CD4-positive, alpha-beta T cell treated with Interleukin-10 for 1 hour (primary cell): ENCODE measurements around the gene HTD2.

Experiments
- DNase-seq: peaks from one replicate; pipeline ENCODE4 v3.0.0-alpha.2; 2020

The HTD2 gene

GRCh38 chr3:58358808-58359207, 52.5 kb downstream of the HTD2 start:
- DNase-seq: no peak

DNA sequence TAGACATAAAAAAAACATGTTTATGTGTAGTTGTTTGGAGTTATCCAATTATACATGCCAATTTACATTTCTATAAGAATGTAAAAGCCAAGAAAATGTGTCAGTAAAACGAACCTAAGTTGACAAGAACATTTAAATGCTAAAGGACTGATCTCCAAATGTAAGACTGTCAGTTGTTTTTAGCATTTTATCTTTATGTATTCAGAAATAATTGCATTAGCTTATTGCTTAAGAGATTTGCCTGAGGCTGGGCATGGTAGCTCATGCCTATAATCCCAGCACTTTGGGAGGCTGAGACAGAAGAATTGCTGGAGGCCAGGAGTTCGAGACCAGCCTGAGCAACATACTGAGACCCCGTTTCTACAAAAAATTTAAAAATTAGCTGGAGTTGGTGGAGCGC, 53.3 kb downstream of the HTD2 start:
- DNase-seq: no peak

GRCh38 chr3:58361866-58362265, 55.5 kb downstream of the HTD2 start:
- no peak for DNase-seq

DNA sequence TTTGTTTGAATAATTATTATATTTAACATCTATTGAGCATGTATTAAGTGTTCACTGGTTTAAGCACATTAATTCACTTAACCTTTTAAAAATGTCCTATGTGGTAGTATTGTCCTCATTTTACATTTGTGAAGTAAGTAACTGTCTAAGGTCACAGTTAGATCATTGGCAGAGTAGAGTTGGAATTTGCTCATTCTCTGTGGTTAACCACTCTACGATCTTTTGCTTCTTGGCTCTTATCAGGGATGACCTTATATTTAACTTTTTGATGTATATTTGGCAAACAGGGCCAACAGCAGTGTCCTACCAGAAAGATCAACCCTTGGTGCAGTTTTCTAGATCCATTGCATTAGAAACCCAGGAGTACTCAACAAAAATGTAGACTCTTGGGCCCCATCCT, 60.4 kb downstream of the HTD2 start:
- no peak for DNase-seq

GRCh38 chr3:58369038-58369437, 62.7 kb downstream of the HTD2 start:
- DNase-seq: no peak
